22Rv1 (cell line): Measurements from ENCODE around the gene NPFF.

Experiments
- CTCF ChIP-seq: fragments of 450-650 bp; IDR thresholded peaks from 2 replicates; pipeline ENCODE4 v1.5.1; 2017; ENCODE audit warnings: mild to moderate bottlenecking
- ZFX ChIP-seq: fragments of 450-650 bp; IDR thresholded peaks from 2 replicates; pipeline ENCODE4 v1.6.1; 2017; ENCODE audit warnings: antibody characterized with exemption, borderline replicate concordance

- no peak for TF ChIP-seq CTCF
- TF ChIP-seq ZFX = no peak
These were observed 260 bp upstream of the NPFF start for GRCh38 chr12:53507603-53507885.
